CD8-positive, alpha-beta memory T cell (primary cell): ENCODE results near the gene VPS33A. TPM values are rescaled to one million over a fixed set of nuclear protein-coding genes. Genes with fewer than 3 reads are reported as not detected.
"Not testable (repeated sequence)": the region's sequence is repeated elsewhere in the genome, so short reads cannot be mapped to it uniquely, and the experiment has no call there.

Source experiments
- CTCF ChIA-PET: fragments of 350-600 bp; sonication (Branson Sonifier 250); formaldehyde crosslinking; loops from one replicate; lab custom pipeline; 2021; ENCODE audit warnings: antibody characterized with exemption; lab: Charles Lee
- POLR2A ChIA-PET: fragments of 350-600 bp; sonication (Branson Sonifier 250); formaldehyde crosslinking; loops from one replicate; lab custom pipeline; 2021; ENCODE audit warnings: antibody characterized with exemption; lab: Charles Lee
- DNase-seq, 5 donors: peaks; one replicate each; pipeline versions ENCODE4 v3.0.0 to v3.0.0-alpha.2; 2020 to 2022; ENCODE audit warnings: mixed read lengths in 1 of 5
- H3K27ac ChIP-seq: one replicate; pipeline ENCODE4 v1.7.0; 2013; ENCODE audit warnings: low read depth, mild to moderate bottlenecking, low read length, moderate library complexity
- H3K27me3 ChIP-seq: 2 replicates; pipeline ENCODE4 v1.7.0; 2013; ENCODE audit warnings: low read length, mild to moderate bottlenecking; ENCODE audit not compliant: insufficient read depth, poor library complexity, severe bottlenecking
- H3K36me3 ChIP-seq: 2 replicates; pipeline ENCODE4 v1.7.0; 2013; ENCODE audit warnings: mild to moderate bottlenecking, low read length, moderate library complexity; ENCODE audit not compliant: insufficient read depth
- H3K4me1 ChIP-seq: 2 replicates; pipeline ENCODE4 v1.7.0; 2013; ENCODE audit warnings: mild to moderate bottlenecking, low read length, moderate library complexity; ENCODE audit not compliant: insufficient read depth
- H3K4me3 ChIP-seq: 2 replicates; pipeline ENCODE4 v1.7.0; 2013; ENCODE audit warnings: mild to moderate bottlenecking, low read length
- H3K9me3 ChIP-seq: 2 replicates; pipeline ENCODE4 v1.7.0; 2013; ENCODE audit warnings: mild to moderate bottlenecking, low read length
- H3K27ac Mint-ChIP-seq, 8 donors: one replicate each; pipeline ENCODE4 v1.8.0; 2020 to 2021; ENCODE audit warnings: mixed read lengths in 8 of 8, mild to moderate bottlenecking in 6 of 8, inconsistent platforms in 3 of 8, moderate library complexity in 3 of 8
- H3K27me3 Mint-ChIP-seq, 2 donors: one replicate each; pipeline ENCODE4 v1.8.0; 2020 to 2021; ENCODE audit warnings: mixed read lengths in 2 of 2, mild to moderate bottlenecking in 1 of 2, moderate library complexity in 1 of 2
- H3K36me3 Mint-ChIP-seq, 3 donors: one replicate each; pipeline ENCODE4 v1.8.0; 2020 to 2021; ENCODE audit warnings: mixed read lengths in 3 of 3, inconsistent platforms in 1 of 3, mild to moderate bottlenecking in 1 of 3
- H3K4me1 Mint-ChIP-seq, 3 donors: one replicate each; pipeline ENCODE4 v1.8.0; 2020 to 2021; ENCODE audit warnings: mixed read lengths in 3 of 3, inconsistent platforms in 1 of 3, mild to moderate bottlenecking in 1 of 3
- H3K4me3 Mint-ChIP-seq, 7 donors: one replicate each; pipeline ENCODE4 v1.8.0; 2020 to 2021; ENCODE audit warnings: mixed read lengths in 7 of 7, mild to moderate bottlenecking in 6 of 7, moderate library complexity in 4 of 7, inconsistent platforms in 2 of 7
- H3K9me3 Mint-ChIP-seq, 5 donors: one replicate each; pipeline ENCODE4 v1.8.0; 2020 to 2022; ENCODE audit warnings: mixed read lengths in 5 of 5, mild to moderate bottlenecking in 3 of 5, moderate library complexity in 2 of 5, inconsistent platforms in 1 of 5
- polyA plus RNA-seq: library from polyadenylated mRNA; unstranded; fragments of 300-500 nt; fragmentation: Illumina TruSeq; gene quantifications from one replicate; pipeline ENCODE4 v1.2.3, GENCODE V29; 2021
- total RNA-seq, 2 experiments: library from RNA; stranded (reverse); gene quantifications; one replicate each; pipeline ENCODE4 v1.2.3, GENCODE V29; 2021

The VPS33A gene
- total and polyA plus RNA-seq, 3 experiments from 2014 or later: 30.6 to 44.2 (median 43.1) TPM

DNA sequence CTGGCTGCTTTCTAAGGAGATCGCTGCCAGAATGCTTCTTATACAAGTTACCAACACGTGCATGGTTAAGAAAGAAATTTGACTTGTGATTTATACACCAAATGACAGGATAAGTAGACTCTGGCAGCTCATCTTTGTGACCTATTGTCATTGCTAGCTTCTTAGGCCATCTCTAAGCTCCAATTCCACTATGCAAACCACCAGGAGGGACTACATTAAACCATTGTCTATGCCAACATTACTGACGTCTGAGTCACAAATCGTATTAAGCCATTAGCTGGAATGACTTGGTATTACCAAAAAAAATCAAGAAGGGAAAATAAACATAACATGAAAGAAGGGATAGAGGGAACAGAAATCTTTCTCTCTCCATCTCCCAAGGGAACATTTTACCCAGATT lies 15.8 kb upstream of the VPS33A start:
- no peaks in the 10 kb centered on the region for H3K27me3 Mint-ChIP-seq
- H3K9me3 ChIP-seq: no peaks in the 10 kb centered on the region
- CTCF ChIA-PET: interaction anchor here (1.2 kb wide), 1 partner anchor 9 kb away, joined by 3 read pairs; no protein-coding TSS in a partner anchor
- peaks cover 0 to 49% (median 11%) of the 10 kb centered on the region in 3 donors for H3K36me3 Mint-ChIP-seq
- H3K9me3 Mint-ChIP-seq: no peaks in the 10 kb centered on the region
- no peak overlapping the region for H3K4me3 ChIP-seq
- H3K27ac Mint-ChIP-seq: no peak overlapping the region
- peaks cover 12% of the 10 kb centered on the region for H3K36me3 ChIP-seq
- no peak for DNase-seq
- no peaks in the 10 kb centered on the region for H3K4me1 ChIP-seq
- no peaks in the 10 kb centered on the region for H3K27me3 ChIP-seq
- H3K4me1 Mint-ChIP-seq: no peaks in the 10 kb centered on the region
- no peak overlapping the region for H3K4me3 Mint-ChIP-seq
- POLR2A ChIA-PET: no interaction called here
- no peak overlapping the region for H3K27ac ChIP-seq

- H3K4me1 Mint-ChIP-seq: no peaks in the 10 kb centered on the region
- H3K27me3 Mint-ChIP-seq: no peaks in the 10 kb centered on the region
- no peak for DNase-seq
- no peaks in the 10 kb centered on the region for H3K4me1 ChIP-seq
- H3K27ac ChIP-seq: no peak overlapping the region
- no peaks in the 10 kb centered on the region for H3K27me3 ChIP-seq
- CTCF ChIA-PET: interaction anchor here (1.4 kb wide), 1 partner anchor 9 kb away, joined by 3 read pairs; no protein-coding TSS in a partner anchor
- no peaks in the 10 kb centered on the region for H3K9me3 ChIP-seq
- peaks cover 0 to 64% (median 16%) of the 10 kb centered on the region in 3 donors for H3K36me3 Mint-ChIP-seq
- H3K27ac Mint-ChIP-seq: peak overlapping the region in 1 of 8 donors; percentile 4
- no peak overlapping the region for H3K4me3 Mint-ChIP-seq
- H3K36me3 ChIP-seq: peaks cover 20% of the 10 kb centered on the region
- H3K9me3 Mint-ChIP-seq: no peaks in the 10 kb centered on the region
- POLR2A ChIA-PET: no interaction called here
- H3K4me3 ChIP-seq: no peak overlapping the region
Measured at GRCh38 chr12:122276242-122276641, 9.9 kb upstream of the VPS33A start.

DNA sequence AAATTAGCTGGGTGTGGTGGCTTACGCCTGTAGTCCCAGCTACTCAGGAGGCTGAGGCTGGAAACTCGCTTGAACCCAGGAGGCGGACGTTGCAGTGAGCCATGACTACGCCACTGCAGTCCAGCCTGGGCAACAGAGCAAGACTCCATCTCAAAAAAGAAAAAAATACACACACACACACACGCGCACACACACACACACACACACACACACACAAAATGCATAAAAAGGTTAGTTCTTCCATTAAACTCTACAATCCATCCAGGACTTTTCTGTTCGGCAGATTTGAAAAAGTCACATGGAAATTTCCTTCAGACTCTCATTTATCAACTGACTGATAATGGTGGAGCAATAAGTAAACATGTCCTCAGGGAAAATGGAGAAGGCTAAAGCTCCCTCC lies 9.2 kb upstream of the VPS33A start:
- Histone ChIP-seq H3K4me1 (no peaks in the 10 kb centered on the region), H3K27ac (no peak overlapping the region), H3K9me3 (no peaks in the 10 kb centered on the region), H3K36me3 (peaks cover 20% of the 10 kb centered on the region), H3K27me3 (no peaks in the 10 kb centered on the region), H3K4me3 (no peak overlapping the region)
- Mint-ChIP-seq H3K36me3 (peaks cover 0 to 60% (median 16%) of the 10 kb centered on the region in 3 donors), H3K4me1 (no peaks in the 10 kb centered on the region), H3K9me3 (no peaks in the 10 kb centered on the region), H3K4me3 (no peak overlapping the region), H3K27me3 (no peaks in the 10 kb centered on the region), H3K27ac (peak overlapping the region in 1 of 8 donors; percentile 47)
- ChIA-PET POLR2A (no interaction called here), CTCF (interaction anchor here (1.4 kb wide), 1 partner anchor 10 kb away, joined by 3 read pairs; no protein-coding TSS in a partner anchor)
- DNase-seq: no peak

- H3K4me1 ChIP-seq: peaks cover 15% of the 10 kb centered on the region
- DNase-seq: peak in 1 of 5 donors; percentile 39
- peak overlapping the region; percentile 88 for H3K4me3 ChIP-seq
- peaks cover 0 to 8% of the 10 kb centered on the region in 2 donors for H3K27me3 Mint-ChIP-seq
- peaks cover 0 to 4% (median 3%) of the 10 kb centered on the region in 5 donors for H3K9me3 Mint-ChIP-seq
- no peaks in the 10 kb centered on the region for H3K36me3 ChIP-seq
- POLR2A ChIA-PET: interaction anchor here (0.5 to 3.7 kb wide), 6 partner anchors 15 to 235 kb away, joined by 3 to 33 read pairs (median 4); partner anchors contain the start of genes DIABLO and ZCCHC8
- peak overlapping the region; percentile 93 to 100 (median 99) for H3K4me3 Mint-ChIP-seq
- no peaks in the 10 kb centered on the region for H3K27me3 ChIP-seq
- CTCF ChIA-PET: interaction anchor here (0.8 to 3.2 kb wide), 2 partner anchors 20 to 39 kb away, joined by 4 to 36 read pairs; partner anchors contain the start of gene DIABLO
- H3K36me3 Mint-ChIP-seq: peaks cover 4 to 46% (median 10%) of the 10 kb centered on the region in 3 donors
- H3K9me3 ChIP-seq: no peaks in the 10 kb centered on the region
- H3K4me1 Mint-ChIP-seq: peaks cover 18 to 55% (median 43%) of the 10 kb centered on the region in 3 donors
- H3K27ac Mint-ChIP-seq: peak overlapping the region; percentile 98 to 100 (median 99)
- H3K27ac ChIP-seq: peak overlapping the region; percentile 93
Measured at GRCh38 chr12:122265886-122266229, 436 bp downstream of the VPS33A start.

- Histone ChIP-seq H3K27me3 (no peaks in the 10 kb centered on the region), H3K4me3 (peak overlapping the region; percentile 88), H3K9me3 (no peaks in the 10 kb centered on the region), H3K36me3 (no peaks in the 10 kb centered on the region), H3K4me1 (peaks cover 15% of the 10 kb centered on the region), H3K27ac (peak overlapping the region; percentile 93)
- H3K4me1 Mint-ChIP-seq: peaks cover 18 to 57% (median 44%) of the 10 kb centered on the region in 3 donors
- POLR2A ChIA-PET: interaction anchor here (0.5 to 3.7 kb wide), 6 partner anchors 16 to 235 kb away, joined by 3 to 33 read pairs (median 4); partner anchors contain the start of genes DIABLO and ZCCHC8
- H3K27me3 Mint-ChIP-seq: peaks cover 0 to 8% of the 10 kb centered on the region in 2 donors
- H3K36me3 Mint-ChIP-seq: peaks cover 4 to 48% (median 10%) of the 10 kb centered on the region in 3 donors
- DNase-seq: no peak
- H3K27ac Mint-ChIP-seq: peak overlapping the region; percentile 98 to 100 (median 99)
- peaks cover 0 to 4% (median 3%) of the 10 kb centered on the region in 5 donors for H3K9me3 Mint-ChIP-seq
- CTCF ChIA-PET: interaction anchor here (0.8 to 3.2 kb wide), 2 partner anchors 20 to 39 kb away, joined by 4 to 36 read pairs; partner anchors contain the start of gene DIABLO
- peak overlapping the region; percentile 93 to 100 (median 99) for H3K4me3 Mint-ChIP-seq
Measured at GRCh38 chr12:122265476-122265875, 818 bp downstream of the VPS33A start.

DNA sequence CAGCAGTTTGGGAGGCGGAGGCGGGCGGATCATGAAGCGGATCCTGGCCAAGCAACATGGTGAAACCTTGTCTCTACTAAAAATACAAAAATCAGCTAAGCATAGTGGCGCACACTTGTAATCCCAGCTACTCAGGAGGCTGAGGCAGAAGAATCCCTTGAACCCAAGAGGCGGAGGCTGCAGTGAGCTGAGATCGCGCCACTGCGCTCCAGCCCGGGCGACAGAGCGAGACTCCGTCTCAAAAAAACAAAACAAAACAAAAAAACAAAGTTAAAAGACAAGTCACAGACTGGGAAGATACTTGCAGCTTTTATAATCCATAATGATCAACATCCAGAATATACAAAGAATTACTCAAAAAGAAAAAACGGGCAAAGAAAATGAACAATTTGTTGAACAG lies 5.6 kb downstream of the VPS33A start:
- H3K4me1 Mint-ChIP-seq: peaks cover 19 to 66% (median 54%) of the 10 kb centered on the region in 3 donors
- H3K27me3 ChIP-seq, H3K27me3 Mint-ChIP-seq, H3K4me3 Mint-ChIP-seq, H3K9me3 ChIP-seq, DNase-seq, H3K9me3 Mint-ChIP-seq, H3K27ac ChIP-seq, H3K4me3 ChIP-seq: not testable (repeated sequence)
- H3K27ac Mint-ChIP-seq: peak overlapping the region in 1 of 8 donors; percentile 74
- POLR2A ChIA-PET: interaction anchor here (0.6 to 3.1 kb wide), 2 partner anchors 8 to 16 kb away, joined by 3 to 13 read pairs; no protein-coding TSS in a partner anchor
- CTCF ChIA-PET: interaction anchor here (1.6 kb wide), 1 partner anchor 16 kb away, joined by 5 read pairs; no protein-coding TSS in a partner anchor
- Histone ChIP-seq H3K36me3 (peaks cover 15% of the 10 kb centered on the region), H3K4me1 (peaks cover 10% of the 10 kb centered on the region)
- peaks cover 4 to 78% (median 26%) of the 10 kb centered on the region in 3 donors for H3K36me3 Mint-ChIP-seq

DNA sequence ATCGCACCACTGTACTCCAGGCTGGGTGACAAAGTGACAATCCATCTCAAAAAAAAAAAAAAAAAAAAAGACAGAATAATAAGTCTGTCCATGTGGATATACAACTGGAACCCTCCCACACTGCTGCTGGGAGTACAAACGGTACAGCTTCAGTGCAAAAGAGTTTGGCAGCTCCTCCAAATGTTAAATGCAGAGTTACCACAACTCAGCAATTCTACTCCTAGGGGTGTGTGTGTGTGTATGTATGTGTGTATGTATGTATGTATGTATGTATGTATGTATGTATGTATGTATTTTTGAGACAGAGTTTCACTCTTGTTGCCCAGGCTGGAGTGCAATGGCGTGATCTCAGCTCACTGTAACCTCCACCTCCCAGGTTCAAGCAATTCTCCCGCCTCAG lies 7.4 kb downstream of the VPS33A start:
- not testable (repeated sequence) for H3K4me3 Mint-ChIP-seq, H3K4me1 ChIP-seq, H3K27ac ChIP-seq, H3K9me3 ChIP-seq, H3K27me3 Mint-ChIP-seq, H3K27ac Mint-ChIP-seq, H3K9me3 Mint-ChIP-seq, DNase-seq, H3K4me3 ChIP-seq, H3K27me3 ChIP-seq
- ChIA-PET CTCF (interaction anchor here (0.6 kb wide), 1 partner anchor 40 kb away, joined by 3 read pairs; no protein-coding TSS in a partner anchor), POLR2A (interaction anchor here (0.6 kb wide), 1 partner anchor 678 kb away, joined by 3 read pairs; no protein-coding TSS in a partner anchor)
- peaks cover 18% of the 10 kb centered on the region for H3K36me3 ChIP-seq
- H3K4me1 Mint-ChIP-seq: peaks cover 15 to 55% (median 40%) of the 10 kb centered on the region in 3 donors
- peaks cover 4 to 79% (median 26%) of the 10 kb centered on the region in 3 donors for H3K36me3 Mint-ChIP-seq

DNA sequence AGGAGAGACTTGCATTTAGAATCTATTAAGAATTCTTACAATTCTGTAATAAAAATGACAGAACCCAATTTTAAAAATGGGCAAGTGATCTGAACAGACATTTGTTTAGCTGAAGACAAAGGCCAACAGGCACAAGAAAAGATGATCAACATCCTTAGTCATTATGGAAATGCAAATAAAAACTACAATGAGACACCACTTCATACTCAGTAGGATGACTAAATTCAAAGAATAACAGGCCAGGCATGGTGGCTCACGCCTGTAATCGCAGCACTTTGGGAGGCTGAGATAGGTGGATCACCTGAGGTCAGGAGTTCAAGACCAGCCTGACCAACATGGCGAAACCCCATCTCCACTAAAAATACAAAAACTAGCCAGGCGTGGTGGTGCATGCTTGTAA lies 7.8 kb downstream of the VPS33A start:
- POLR2A ChIA-PET, DNase-seq, H3K4me1 ChIP-seq, H3K27ac ChIP-seq, H3K4me3 Mint-ChIP-seq, H3K4me3 ChIP-seq, H3K27me3 Mint-ChIP-seq, H3K27me3 ChIP-seq, H3K9me3 Mint-ChIP-seq, H3K9me3 ChIP-seq: not testable (repeated sequence)
- H3K36me3 Mint-ChIP-seq: peaks cover 4 to 77% (median 24%) of the 10 kb centered on the region in 3 donors
- peak overlapping the region in 1 of 8 donors; percentile 3 for H3K27ac Mint-ChIP-seq
- peaks cover 20% of the 10 kb centered on the region for H3K36me3 ChIP-seq
- CTCF ChIA-PET: interaction anchor here (0.9 kb wide), 1 partner anchor 8 kb away, joined by 3 read pairs; no protein-coding TSS in a partner anchor
- peaks cover 15 to 53% (median 35%) of the 10 kb centered on the region in 3 donors for H3K4me1 Mint-ChIP-seq
